HG03457 (cell line): ENCODE measurements around the gene TFB2M.
"Not testable (repeated sequence)": the region's sequence is repeated elsewhere in the genome, so short reads cannot be mapped to it uniquely, and the experiment has no call there.

ENCODE experiments used
- ATAC-seq: cut with Tn5 transposase; IDR thresholded peaks from one replicate; pipeline ENCODE4 v1.9.1; 2021; ENCODE audit warnings: moderate number of reproducible peaks; ENCODE audit not compliant: unreplicated experiment

TFB2M gene, protein sequence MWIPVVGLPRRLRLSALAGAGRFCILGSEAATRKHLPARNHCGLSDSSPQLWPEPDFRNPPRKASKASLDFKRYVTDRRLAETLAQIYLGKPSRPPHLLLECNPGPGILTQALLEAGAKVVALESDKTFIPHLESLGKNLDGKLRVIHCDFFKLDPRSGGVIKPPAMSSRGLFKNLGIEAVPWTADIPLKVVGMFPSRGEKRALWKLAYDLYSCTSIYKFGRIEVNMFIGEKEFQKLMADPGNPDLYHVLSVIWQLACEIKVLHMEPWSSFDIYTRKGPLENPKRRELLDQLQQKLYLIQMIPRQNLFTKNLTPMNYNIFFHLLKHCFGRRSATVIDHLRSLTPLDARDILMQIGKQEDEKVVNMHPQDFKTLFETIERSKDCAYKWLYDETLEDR

DNA sequence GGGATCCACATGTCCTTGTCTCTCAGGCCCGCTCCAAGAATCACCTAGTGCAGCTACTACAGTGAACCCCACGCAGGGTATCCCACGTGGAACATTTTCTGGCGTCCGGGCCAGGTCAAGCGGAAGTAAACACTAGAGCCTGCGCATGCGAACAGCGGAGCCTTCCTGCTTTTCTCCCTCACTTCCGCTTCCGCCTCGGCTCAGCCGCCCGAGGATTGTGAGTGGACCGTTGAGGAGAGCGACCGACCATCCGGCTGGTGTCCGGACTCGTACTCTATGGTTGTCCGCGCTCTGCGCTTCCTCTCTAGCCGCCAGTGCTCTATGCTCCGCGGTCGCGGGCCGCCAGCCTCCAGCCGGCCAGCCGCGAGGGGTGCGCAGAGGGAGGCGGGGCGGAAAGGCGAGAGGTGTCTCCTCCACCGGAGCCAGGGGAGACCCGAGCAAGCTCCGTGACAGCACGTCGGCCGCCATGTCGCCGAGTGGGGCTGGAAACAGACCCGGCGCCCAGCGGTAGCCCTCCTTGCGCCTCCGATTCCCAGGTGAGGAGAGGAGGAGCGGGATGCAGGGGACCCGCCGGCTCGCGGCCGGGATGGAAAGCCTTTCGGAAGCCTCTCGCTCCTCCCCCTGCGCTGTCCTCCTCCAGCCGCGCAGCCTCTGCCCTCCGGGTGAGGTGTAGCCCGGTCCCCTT is at the start of gene TFB2M, which contains the start of gene CNST:
TFB2M (minus strand) TSS at position 134 of the 685 bp plus-strand sequence; CDS start at position 11, 123 bp downstream.
CNST (plus strand) TSS at position 329 of the 685 bp plus-strand sequence. CDS start 25,107 bp downstream, outside the sequence.
- ATAC-seq: peak; percentile 95

DNA sequence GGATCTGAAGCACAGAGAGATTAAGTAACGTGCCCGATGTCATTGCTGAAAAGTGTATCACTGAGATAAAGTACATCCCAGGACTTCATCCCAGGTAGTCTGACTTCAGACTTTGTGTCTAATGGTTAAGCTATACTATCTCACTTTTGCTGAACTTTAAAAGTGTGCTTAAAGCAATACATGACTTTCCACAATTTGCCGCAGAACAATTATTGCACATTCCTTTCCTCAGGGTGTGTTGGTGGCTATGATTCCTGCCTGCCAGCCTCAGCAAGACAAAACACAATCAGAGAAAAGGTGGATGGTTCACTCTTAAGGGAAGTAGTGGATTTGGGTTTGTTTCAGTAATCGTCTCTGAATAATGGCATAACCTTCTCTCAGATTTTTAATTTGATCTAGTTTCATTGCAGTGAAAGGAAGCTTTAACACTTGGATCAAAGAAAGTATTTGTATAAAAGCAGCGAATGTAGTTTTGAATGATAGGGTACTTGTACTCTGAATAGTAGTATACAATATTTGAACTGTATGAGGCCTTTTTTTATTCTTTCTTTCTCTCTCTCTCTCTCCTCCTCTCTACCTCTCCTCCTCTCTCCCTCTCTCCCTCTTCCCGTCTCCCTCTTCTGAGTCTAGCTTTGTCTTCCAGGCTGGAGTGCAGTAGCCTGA is 47.2 kb upstream of the TFB2M start:
- no peak for ATAC-seq

DNA sequence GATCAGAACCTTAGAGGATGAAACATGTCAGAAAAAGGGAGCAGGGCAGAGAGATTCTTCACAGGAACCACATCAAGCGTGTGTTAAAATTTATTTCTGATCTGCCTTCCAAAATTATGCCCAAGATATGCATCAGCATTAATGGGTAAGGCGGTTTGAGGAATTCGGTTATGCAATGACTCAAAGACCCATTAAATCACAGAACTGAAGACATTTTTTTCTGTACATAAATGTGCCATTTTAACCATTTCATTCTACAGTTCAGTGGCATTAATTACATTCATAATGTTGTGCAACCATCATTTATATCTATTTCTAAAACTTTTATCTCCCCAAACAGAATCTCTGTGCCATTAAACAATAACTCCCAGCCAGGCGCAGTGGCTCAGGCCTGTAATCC is 43.6 kb upstream of the TFB2M start:
- ATAC-seq: no peak

DNA sequence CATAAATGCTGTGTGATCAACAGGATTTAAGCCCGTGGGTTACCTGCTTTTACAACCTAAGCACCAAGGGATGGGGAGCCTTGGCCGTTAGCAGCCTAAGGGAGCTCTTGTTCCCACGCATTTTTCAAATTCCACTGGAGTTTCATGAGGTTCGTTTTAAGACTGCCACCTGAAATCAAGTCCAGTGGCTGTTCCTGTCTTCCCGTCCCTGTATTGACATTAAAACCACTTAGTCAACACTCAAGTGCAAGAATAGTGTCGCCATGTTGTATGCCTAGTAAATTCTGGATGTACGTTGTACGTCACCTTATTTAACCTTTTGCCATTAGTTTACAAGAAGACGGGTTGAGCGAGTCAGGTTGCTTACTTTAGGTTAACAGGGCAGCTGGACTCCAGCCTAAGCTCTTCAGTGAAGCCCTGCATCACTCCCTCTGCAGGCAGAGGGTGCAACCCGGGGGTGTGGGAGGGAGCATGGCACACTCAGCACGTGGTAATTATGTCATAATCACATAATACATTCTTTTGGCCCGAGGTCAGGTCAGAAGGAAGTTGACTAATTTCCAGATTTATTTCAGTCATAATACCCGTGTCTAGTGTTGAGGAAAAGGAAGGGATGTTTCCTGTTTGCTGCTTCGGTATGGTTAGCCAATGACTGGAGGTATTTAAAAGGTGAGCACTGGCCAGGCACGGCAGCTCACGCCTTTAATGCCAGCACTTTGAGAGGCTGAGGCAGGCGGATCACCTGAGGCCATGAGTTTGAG is 42.7 kb upstream of the TFB2M start:
- ATAC-seq: no peak

DNA sequence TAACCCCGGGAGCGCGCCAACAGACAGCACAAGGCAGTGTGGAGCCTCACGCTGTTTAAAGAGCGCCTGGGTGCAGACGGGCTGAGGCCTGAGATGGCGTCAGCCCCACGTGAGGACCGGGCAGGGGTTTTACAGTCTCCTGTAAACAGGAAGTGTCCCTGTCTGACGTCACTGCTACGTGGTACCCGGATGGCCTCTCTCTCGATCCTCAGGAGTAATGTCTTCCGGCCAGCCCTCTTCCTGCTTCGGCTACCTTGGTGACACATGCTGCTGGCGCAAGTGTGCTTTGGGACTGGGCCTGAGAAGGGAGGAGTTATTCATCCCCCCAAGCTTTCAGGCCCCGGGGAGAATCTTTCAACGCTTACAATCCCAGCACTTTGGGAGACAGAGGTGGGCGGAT is 41.4 kb upstream of the TFB2M start:
- ATAC-seq: no peak

DNA sequence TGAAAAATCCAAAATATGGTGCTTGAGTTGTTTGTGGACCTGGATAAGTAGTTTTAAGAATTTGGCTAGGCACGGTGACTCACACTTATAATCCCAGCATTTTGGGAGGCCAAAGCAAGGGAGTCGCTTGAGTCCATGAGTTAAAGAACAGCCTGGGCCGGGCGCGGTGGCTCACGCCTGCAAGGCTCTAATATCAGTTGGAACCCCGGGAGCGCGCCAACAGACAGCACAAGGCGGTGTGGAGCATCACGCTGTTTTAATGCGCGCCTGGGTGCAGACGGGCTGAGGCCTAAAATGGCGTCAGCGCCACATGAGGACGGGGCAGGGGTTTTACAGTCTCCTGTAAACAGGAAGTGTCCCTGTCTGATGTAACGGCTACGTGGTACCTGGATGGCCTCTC is 39.2 kb upstream of the TFB2M start:
- ATAC-seq: not testable (repeated sequence)

DNA sequence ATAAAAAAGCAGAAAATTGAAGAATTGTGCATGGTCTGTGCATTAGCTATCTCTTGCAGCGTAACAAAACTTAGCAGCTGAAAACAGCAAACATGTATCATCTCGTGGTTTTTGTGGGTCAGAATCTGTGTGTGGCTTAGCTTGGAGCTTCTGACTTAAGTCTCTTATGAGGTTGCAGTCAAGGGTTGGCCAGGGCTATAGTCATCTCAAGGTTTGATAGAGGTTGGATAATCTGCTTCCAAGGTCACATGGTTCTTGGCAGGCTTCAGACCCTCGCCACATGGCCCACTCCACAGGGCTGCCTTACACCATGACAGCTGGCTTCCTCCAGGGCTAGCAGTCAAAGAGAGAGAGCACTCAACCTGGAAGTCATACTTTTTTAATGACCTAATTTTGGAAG is 36.1 kb upstream of the TFB2M start:
- ATAC-seq: no peak

DNA sequence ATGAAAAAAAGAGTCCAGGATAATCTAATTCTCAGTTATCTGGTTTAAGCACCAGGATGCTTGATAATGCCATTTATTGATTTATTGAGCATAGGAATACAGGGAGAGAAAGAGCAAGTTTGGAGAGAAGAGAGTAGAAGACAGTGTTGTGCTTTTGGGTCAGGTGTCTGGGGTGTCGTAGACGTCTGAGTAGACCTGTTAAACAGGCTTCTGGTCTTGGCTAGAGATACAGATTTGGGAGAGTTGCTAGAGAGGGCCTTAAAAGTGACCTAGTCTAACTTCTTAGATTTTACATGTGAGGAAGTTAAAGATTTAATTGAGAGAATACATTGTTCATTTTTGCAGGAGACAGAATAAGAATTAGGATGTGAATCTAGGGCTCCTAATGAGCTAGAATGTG is 34.5 kb upstream of the TFB2M start:
- ATAC-seq: no peak

DNA sequence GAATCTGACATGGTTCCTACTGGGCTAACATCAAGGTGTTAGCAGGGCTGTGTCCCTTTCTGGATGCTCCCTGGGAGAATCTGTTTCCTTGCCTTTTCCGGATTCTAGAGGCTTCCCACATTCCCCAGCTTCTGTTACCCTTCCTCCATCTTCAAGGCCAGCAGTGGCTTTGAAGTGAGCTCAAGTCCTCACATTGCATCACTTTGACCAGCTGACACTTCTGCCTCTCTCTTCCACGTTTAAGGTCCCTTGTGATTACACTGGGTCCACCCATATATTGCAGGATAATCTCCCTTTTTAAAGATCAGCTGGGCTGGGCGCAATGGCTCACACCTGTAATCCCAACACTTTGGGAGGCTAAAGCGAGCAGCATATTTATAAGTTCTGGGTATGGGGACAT is 33.3 kb upstream of the TFB2M start:
- ATAC-seq: no peak

DNA sequence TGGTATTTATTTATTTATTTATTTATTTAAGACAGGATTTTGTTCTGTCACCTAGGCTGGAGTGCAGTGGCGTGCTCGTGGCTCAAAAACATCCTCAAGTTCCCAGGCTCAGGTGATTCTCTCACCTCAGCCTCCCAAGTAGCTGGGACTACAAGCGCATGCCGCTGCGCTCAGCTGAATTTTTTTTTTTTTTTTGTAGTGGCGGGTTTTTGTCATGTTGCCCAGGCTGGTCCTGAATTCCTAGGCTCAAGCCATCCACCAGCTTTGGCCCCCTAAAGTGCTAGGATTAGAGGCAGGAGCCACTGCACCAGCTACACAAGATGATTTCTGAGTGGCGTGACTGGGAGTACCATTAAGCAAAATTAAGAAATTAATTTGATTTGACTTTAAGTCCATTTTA is 31.9 kb upstream of the TFB2M start:
- no peak for ATAC-seq

DNA sequence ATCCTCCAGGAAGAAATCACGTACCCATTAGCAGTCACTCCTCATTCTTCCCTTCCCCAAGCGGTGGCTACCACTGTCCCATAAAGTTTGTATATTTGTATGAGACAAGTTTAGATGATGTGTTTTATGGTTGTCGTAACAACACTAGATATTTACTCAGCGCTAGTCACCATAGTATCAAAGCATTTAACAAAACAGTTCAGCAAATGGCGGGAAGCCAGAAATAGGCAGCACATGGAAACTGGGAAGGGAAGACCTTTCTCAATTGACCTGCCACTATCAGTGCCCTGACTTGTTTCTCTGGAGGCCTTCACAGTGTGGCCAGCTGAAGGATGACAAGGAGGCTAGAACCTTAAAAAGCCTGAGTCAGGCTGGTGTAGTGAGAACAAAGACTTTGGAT is 31.3 kb upstream of the TFB2M start:
- no peak for ATAC-seq

DNA sequence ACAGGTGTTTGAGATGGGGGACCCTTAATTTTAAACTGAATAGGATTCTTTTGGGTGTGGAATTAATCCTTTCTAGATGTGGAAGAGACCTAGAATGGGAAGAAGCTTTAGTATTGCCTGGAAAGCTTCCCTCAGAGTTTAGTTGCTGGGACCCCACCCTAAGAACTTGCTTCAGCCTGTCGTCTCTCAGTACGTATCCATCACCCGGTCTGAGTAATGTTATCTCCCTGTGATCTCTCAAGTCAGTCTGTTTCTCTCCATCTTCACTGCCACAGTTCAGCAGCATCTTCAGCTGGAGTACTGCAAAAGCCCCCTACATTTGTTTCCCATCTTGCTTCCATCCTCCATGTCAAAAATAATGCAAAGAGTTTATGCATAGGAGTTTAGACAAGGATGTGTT is 29.1 kb upstream of the TFB2M start:
- ATAC-seq: no peak

DNA sequence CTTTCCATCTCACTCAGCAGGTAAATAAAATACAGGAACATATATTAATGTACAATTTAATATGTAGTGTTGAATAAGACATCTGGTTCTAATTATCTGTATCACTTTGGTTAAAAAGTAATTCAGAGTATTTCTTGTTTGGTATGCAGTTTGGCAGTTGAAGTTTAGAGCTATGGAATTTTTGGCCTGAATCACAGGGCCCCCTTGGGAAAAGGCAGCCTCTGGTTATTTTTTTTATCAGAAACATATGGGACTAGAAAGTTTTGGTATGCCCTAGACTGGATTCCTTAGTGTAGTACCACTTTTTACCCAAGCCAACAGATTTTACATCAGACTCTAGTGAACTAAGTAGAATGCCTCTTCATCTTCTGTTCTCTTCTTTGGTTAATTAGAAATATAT is 26.6 kb upstream of the TFB2M start:
- ATAC-seq: no peak

DNA sequence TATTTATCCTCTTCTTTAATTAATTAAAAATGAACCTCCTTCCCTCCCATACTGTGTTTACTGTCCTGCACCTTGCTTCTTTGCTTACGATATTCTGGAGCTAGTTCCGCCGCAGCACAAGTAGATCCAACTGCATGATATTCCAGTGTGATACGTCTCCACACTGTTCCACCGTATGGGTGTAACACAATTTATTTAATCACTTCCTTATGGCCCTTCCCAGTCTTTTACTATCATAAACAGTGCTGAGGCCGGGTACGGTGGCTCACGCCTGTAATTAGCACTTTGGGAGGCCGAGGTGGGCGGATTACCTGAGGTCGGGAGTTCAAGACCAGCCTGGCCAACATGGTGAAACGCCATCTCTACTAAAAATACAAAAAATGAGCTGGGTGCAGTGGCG is 25.9 kb upstream of the TFB2M start:
- no peak for ATAC-seq

DNA sequence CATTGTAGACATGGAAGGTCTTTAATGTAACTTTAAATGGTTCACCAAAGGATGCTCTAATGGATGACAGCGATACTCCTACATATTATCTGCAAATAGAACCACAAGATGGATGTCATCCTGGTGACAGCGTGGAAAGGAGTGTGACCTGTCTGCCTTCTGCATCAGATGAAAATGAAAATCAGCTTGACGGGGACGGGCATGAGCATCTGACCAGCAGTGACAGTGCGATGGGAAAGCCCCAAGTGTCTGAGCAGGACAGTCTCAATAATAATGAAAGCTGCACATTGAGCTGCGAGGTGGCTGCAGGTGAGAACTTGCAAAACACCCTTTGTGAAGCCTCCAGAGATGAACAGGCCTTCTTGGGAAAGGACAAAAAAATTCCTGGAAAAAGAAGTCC is 25.4 kb upstream of the TFB2M start:
- peak; percentile 86 for ATAC-seq

DNA sequence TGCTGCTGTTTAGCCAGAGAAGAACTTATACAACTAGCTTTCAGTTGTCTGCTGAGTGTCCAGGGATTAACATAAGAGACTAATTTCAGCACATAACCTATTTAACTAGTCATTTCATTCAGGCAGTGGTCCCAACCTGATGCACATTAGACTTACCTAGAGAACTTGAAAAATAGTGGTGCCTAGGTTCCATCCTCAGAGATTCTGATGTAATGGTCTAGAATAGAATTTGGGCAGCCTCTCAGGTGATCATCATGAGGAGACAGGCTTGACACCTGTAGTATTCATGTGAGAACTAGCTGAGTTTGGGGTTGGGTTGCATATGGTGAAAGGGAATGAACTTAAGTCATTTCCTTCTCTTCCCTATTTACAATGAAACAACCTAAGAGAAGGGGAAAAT is 25.0 kb upstream of the TFB2M start:
- ATAC-seq: peak; percentile 26

DNA sequence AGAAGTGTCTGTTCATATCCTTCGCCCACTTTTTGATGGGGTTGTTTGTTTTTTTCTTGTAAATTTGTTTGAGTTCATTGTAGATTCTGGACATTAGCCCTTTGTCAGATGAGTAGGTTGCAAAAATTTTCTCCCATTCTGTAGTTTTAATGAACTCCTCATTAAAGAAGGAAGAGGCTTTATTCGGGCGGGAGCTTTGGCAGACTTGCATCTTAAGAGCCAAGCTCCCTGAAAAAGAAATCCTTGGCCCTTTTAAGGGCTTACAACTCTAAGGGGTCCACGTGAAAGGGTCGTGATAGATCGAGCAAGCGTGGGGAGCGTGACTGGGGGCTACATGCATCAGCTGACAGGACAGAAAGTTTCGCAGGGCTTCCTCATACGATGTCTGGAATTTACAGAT is 23.9 kb upstream of the TFB2M start:
- not testable (repeated sequence) for ATAC-seq

DNA sequence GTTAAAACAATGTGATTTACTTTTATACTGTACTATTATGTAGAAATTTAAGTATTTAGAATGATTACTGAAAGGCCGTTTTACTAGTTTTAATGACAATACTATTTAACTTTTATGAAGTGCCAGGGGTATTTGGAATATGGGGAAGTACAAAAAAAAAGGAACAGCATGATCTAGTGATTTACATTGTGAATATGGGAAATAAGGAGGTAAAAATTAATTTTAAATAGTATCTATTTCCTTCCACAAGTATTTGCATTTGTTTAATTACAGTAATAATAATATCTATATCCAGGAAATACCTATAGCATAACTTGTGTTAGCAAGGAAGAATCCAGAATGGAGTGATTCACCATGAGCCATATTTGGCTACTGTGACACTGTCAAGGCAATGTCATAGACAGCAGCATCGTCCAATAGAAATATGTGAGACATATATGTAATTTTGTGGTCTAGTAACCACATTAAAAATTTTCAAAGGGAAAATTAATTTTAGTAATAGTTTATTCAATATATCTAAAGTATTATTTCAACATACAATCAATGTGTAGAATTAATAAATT is 22.2 kb upstream of the TFB2M start:
- ATAC-seq: no peak

DNA sequence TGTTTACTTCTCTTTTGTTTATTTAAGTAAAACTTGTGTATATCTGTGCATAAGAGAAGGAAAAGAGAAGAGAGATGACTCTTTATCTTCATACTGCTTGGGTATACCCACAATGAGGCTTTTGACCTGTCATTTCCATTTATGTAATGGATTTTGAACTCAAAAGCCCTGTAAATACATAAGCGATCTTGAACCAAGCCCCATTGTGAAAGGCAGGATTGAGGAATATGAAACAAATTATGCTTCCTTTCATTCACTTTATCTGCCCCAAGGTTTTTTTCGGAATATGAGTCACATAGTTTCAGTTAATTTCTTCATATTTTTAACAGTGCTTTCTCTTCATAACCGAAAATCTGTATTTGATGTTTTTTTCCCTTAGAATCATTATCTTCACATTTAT is 21.5 kb upstream of the TFB2M start:
- ATAC-seq: no peak

DNA sequence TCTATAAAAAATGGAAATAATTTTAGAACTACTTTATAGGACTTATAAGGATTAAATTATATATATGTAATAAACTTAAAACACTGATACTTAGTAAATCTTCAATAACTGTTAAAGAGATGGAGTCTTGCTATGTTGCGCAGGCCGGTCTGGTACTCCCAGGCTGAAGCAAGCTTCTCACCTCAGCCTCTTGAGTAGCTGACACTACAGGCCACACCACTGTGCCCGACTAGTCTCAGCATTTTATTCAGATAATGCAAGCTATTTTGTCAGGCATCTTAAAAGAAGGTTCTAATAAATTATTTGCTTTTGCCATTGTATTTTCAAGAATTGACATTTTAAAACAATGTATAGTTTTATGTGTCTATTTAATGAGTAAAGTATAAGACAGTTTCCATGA is 21.0 kb upstream of the TFB2M start:
- ATAC-seq: no peak
